Heart right ventricle (tissue), 16 donors: ENCODE measurements around the gene PTPRN2. TPM values are rescaled to one million over a fixed set of nuclear protein-coding genes. Genes with fewer than 3 reads are reported as not detected.

Source experiments
- ATAC-seq, 8 donors: fragments of 200-7000 bp; cut with Tn5 transposase; one replicate each; pipeline ENCODE4 v1.9.1; 2020; ENCODE audit warnings: mild to moderate bottlenecking in 8 of 8, moderate library complexity in 8 of 8, moderate number of reproducible peaks in 1 of 8
- DNase-seq, 2 donors: peaks; one replicate each; pipeline ENCODE4 v3.0.0-alpha.2; 2020
- H3K27ac ChIP-seq, 10 donors: fragments of 200-600 bp; sonication (generic) in 2 of 10; one replicate each; pipeline versions ENCODE4 v1.5.0 to v1.8.0; 2020 to 2022; ENCODE audit warnings: mild to moderate bottlenecking in 3 of 10
- H3K27me3 ChIP-seq, 7 donors: fragments of 200-600 bp; one replicate each; pipeline ENCODE4 v1.8.0; 2021 to 2022; ENCODE audit warnings: mild to moderate bottlenecking in 2 of 7
- H3K36me3 ChIP-seq, 9 donors: fragments of 200-600 bp; sonication (generic) in 1 of 9; one replicate each; pipeline versions ENCODE4 v1.5.0 to v1.8.0; 2020 to 2022; ENCODE audit warnings: mild to moderate bottlenecking in 2 of 9
- H3K4me1 ChIP-seq, 9 donors: fragments of 200-600 bp; sonication (generic) in 1 of 9; one replicate each; pipeline versions ENCODE4 v1.5.0 to v1.8.0; 2020 to 2022; ENCODE audit warnings: mild to moderate bottlenecking in 4 of 9
- H3K4me3 ChIP-seq, 10 donors: fragments of 200-600 bp; sonication (generic) in 2 of 10; one replicate each; pipeline versions ENCODE4 v1.5.0 to v1.8.0; 2020 to 2022; ENCODE audit warnings: mild to moderate bottlenecking in 7 of 10, moderate library complexity in 2 of 10
- H3K9me3 ChIP-seq, 11 donors: fragments of 200-600 bp in 10 of 11; sonication (generic) in 2 of 11; one replicate each; pipeline versions ENCODE4 v1.5.0 to v1.8.0; 2013 to 2022; ENCODE audit warnings: mild to moderate bottlenecking in 2 of 11, control low read depth in 1 of 11, moderate library complexity in 1 of 11
- CTCF ChIP-seq, 9 donors: fragments of 200-600 bp; sonication (generic) in 2 of 9; IDR thresholded peaks; one replicate each; pipeline versions ENCODE4 v1.5.0 to v1.8.0; 2021 to 2022; ENCODE audit warnings: antibody characterized with exemption in 9 of 9, mild to moderate bottlenecking in 5 of 9, moderate library complexity in 1 of 9
- WGBS, 2 donors: extraction: QIAGEN DNeasy Blood & Tissue Kit; methylation state at CpG; one replicate each; pipeline ENCODE4 v1.1.7; 2013; ENCODE audit warnings: inconsistent platforms in 1 of 2; 5-methylcytosine and 5-hydroxymethylcytosine counted together
- intact Hi-C, 10 donors: fragments of 100-400 bp; cut with DNase I; formaldehyde crosslinking; loops; one replicate each; pipeline versions ENCODE4 v1.11.1 to v1.14.2; 2022
- polyA plus RNA-seq, 2 donors: library from polyadenylated mRNA; stranded (reverse); fragments of 200-250 nt; gene quantifications; one replicate each; pipeline ENCODE4 v1.2.3, GENCODE V29; 2013
- total RNA-seq, 10 donors: library from RNA; stranded (reverse); fragmentation: NEBNext Ultra II Directional in 3 of 10; extraction: Animal tissue kit (Norgen Biotek cat#: 25700) in 3 of 10; gene quantifications; one replicate each; pipeline versions ENCODE4 v1.2.1 to v1.2.4, GENCODE V29; 2021 to 2023
- donor health status: Arrhythmogenic right ventricular cardiomyopathy.
- donor health status: ischemic (EF 13 %, LVEDD 7.1; RV severe dilation, severe dysfunction).
- donor health status: healthy with polysubstance abuse.
- donor health status: DM: no; HTN: yes; CAD: no.
- donor health status: DM: no; HTN: no; CAD: no.
- donor health status: ischemic (EF 25% LVEDD 6.9; RV normal size, moderate dysfunction).
- donor health status: ischemic (EF 25% LVEDD 5.7; RV mildly dilated, moderate dysfunction).
- donor health status: healthy.
- donor health status: DM: yes; HTN: yes; CAD: no.
- donor health status: Ischemic cardiomyopathy.
- donor health status: ischemic (EF 35%, LVEDD 5.7; RV mildly dilated, moderate dysfunction).
- donor health status: nonischemic (EF 11% LVEDD 7.7; RV severe dilation, severe dysfunction).
- donor health status: DM: yes; HTN: yes; CAD: no.
- donor health status: PGD.
- donor health status: ischemic (EF 29% LVEDD 5.4; RV normal size, mild dysfunction).
- donor health status: nonischemic (EF 23%, LVEDD 6.1; RV moderate dilation, normal function).

The PTPRN2 gene
- total and polyA plus RNA-seq, 12 donors, result 0.82 to 1.8 (median 1.3) TPM

GRCh38 chr7:157789094-157789493 lies 798.5 kb downstream of the PTPRN2 start:
- no peaks in the 10 kb centered on the region for H3K9me3 ChIP-seq
- ATAC-seq (no peak), DNase-seq (no peak)
- intact Hi-C loops, result no loop called here
- TF ChIP-seq CTCF (IDR thresholded peaks at IDR 0.05), result no peak
- WGBS, 2 donors, result 87 to 90% methylated on average over 12 of the region's 12 CpGs
- no peaks in the 10 kb centered on the region for H3K36me3 ChIP-seq
- H3K27me3 ChIP-seq, result peaks cover 0 to 15% (median 3%) of the 10 kb centered on the region in 7 donors
- no peak overlapping the region for H3K4me3 ChIP-seq
- no peaks in the 10 kb centered on the region for H3K4me1 ChIP-seq
- H3K27ac ChIP-seq, result no peak overlapping the region

GRCh38 chr7:157788573-157788972 lies 799.0 kb downstream of the PTPRN2 start:
- H3K27ac ChIP-seq, result no peak overlapping the region
- TF ChIP-seq CTCF (IDR thresholded peaks at IDR 0.05), result no peak
- intact Hi-C loops, result no loop called here
- H3K4me3 ChIP-seq, result no peak overlapping the region
- H3K4me1 ChIP-seq, result no peaks in the 10 kb centered on the region
- 88 to 94% methylated on average over 12 of the region's 12 CpGs for WGBS, 2 donors
- no peaks in the 10 kb centered on the region for H3K9me3 ChIP-seq
- no peaks in the 10 kb centered on the region for H3K36me3 ChIP-seq
- H3K27me3 ChIP-seq, result peaks cover 0 to 15% (median 2%) of the 10 kb centered on the region in 7 donors
- DNase-seq, result no peak
- no peak for ATAC-seq

- Histone ChIP-seq H3K27ac (no peak overlapping the region), H3K4me1 (no peaks in the 10 kb centered on the region), H3K4me3 (no peak overlapping the region), H3K36me3 (no peaks in the 10 kb centered on the region), H3K27me3 (peaks cover 0 to 8% (median 2%) of the 10 kb centered on the region in 7 donors), H3K9me3 (no peaks in the 10 kb centered on the region)
- ATAC-seq (no peak), DNase-seq (no peak)
- TF ChIP-seq CTCF (IDR thresholded peaks at IDR 0.05), result no peak
- intact Hi-C loops, result no loop called here
- WGBS, 2 donors, result 82 to 85% methylated on average over 13 of the region's 13 CpGs
These were observed 800.3 kb downstream of the PTPRN2 start for GRCh38 chr7:157787275-157787701.

DNA sequence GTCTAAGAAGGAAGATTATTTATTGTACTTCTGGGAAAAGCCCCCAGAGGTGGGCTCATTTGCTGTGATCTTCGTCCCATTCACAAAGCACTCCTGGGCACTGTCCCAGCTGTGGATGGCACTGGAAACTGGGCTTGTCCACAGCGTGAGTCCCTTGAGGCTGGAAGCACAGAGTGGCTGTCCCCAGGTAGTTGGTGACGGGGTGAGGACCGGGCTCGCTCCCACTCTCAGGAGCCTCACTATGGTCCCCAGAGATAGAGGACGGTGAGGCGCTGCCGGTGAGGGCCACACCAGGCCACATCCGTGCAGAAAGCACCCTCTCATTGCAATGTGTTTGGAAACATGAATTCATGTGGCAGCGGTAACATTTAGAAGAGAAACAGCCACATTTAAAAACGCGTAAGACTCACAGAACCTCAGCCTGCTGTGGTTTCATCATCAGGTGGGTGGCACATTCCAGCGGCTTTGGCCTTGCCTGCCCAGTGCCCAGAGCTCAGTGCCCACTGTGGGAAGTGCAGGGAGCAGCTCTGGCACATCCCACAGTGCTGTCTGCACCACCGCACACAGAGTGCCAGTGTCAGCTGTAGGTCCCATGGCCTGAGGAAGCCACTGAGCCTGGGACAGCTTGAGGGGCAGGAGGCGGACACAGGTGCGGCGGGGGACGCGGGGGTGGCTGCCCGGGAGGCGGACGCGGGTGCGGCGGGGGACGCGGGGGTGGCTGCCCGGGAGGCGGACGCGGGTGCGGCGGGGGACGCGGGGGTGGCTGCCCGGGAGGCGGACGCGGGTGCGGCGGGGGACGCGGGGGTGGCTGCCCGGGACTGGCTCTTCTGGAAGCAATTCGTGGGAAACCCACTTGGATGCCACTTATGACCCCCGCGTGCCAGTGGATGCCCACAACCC lies 801.0 kb downstream of the PTPRN2 start:
- no peak for TF ChIP-seq CTCF (IDR thresholded peaks at IDR 0.05)
- Histone ChIP-seq H3K9me3 (no peaks in the 10 kb centered on the region), H3K4me3 (no peak overlapping the region), H3K4me1 (no peaks in the 10 kb centered on the region), H3K27me3 (peaks cover 0 to 10% (median 6%) of the 10 kb centered on the region in 7 donors), H3K27ac (no peak overlapping the region), H3K36me3 (no peaks in the 10 kb centered on the region)
- DNase-seq (no peak), ATAC-seq (no peak)
- intact Hi-C loops, result no loop called here
- WGBS, 2 donors, result 93 to 94% methylated on average over 18 to 35 of the region's 47 CpGs
